Astrocyte (in vitro differentiated cells and primary cell): ENCODE results near the gene KRTAP3-3. TPM values are rescaled to one million over a fixed set of nuclear protein-coding genes. Genes with fewer than 3 reads are reported as not detected.

Experiments used
- DNase-seq: peaks from one replicate; pipeline ENCODE4 v3.0.0-alpha.2; 2010; ENCODE audit warnings: low read depth
- FAIRE-seq: peaks from 2 replicates; lab custom pipeline; 2011; peaks lifted over from hg19 to GRCh38; lab: Jason Lieb, UNC
- H2AFZ ChIP-seq: 2 replicates; pipeline ENCODE4 v1.6.0; 2012; ENCODE audit warnings: low read depth, low read length, inconsistent platforms
- H3K27ac ChIP-seq: 2 replicates; pipeline ENCODE4 v1.5.1; 2011; ENCODE audit warnings: low read depth, low read length, inconsistent platforms
- H3K27me3 ChIP-seq: 2 replicates; pipeline ENCODE4 v1.6.0; 2011; ENCODE audit warnings: low read length, inconsistent platforms; ENCODE audit not compliant: insufficient read depth
- H3K36me3 ChIP-seq: 2 replicates; pipeline ENCODE4 v1.5.1; 2011; ENCODE audit warnings: low read length, inconsistent platforms; ENCODE audit not compliant: insufficient read depth
- H3K4me1 ChIP-seq: 2 replicates; pipeline ENCODE4 v1.5.1; 2011; ENCODE audit warnings: low read length, inconsistent platforms; ENCODE audit not compliant: insufficient read depth
- H3K4me2 ChIP-seq: 2 replicates; pipeline ENCODE4 v1.6.0; 2012; ENCODE audit warnings: low read length, inconsistent platforms
- H3K4me3 ChIP-seq: 2 replicates; pipeline ENCODE4 v1.5.1; 2011; ENCODE audit warnings: low read depth, mild to moderate bottlenecking, low read length, inconsistent platforms; ENCODE audit not compliant: insufficient read depth
- H3K79me2 ChIP-seq: 2 replicates; pipeline ENCODE4 v1.6.0; 2012; ENCODE audit warnings: mild to moderate bottlenecking, low read length, inconsistent platforms; ENCODE audit not compliant: insufficient read depth
- H3K9ac ChIP-seq: 2 replicates; pipeline ENCODE4 v1.6.0; 2012; ENCODE audit warnings: mild to moderate bottlenecking, low read length, inconsistent platforms
- H3K9me3 ChIP-seq: 2 replicates; pipeline ENCODE4 v1.5.1; 2012; ENCODE audit warnings: low read depth, mild to moderate bottlenecking, low read length, inconsistent platforms; ENCODE audit not compliant: insufficient read depth
- H4K20me1 ChIP-seq: 2 replicates; pipeline ENCODE4 v1.6.0; 2012; ENCODE audit warnings: low read length, inconsistent platforms; ENCODE audit not compliant: insufficient read depth
- H3K27ac Mint-ChIP-seq: one replicate; pipeline ENCODE4 v1.8.0; 2021; ENCODE audit warnings: mild to moderate bottlenecking, mixed read lengths; ENCODE audit not compliant: unreplicated experiment
- H3K27me3 Mint-ChIP-seq: one replicate; pipeline ENCODE4 v1.8.0; 2021; ENCODE audit warnings: low read depth, mixed read lengths; ENCODE audit not compliant: unreplicated experiment
- H3K36me3 Mint-ChIP-seq: one replicate; pipeline ENCODE4 v1.8.0; 2021; ENCODE audit warnings: low read depth, mixed read lengths; ENCODE audit not compliant: unreplicated experiment
- H3K4me1 Mint-ChIP-seq: one replicate; pipeline ENCODE4 v1.8.0; 2021; ENCODE audit warnings: low read depth, mixed read lengths; ENCODE audit not compliant: unreplicated experiment
- H3K4me3 Mint-ChIP-seq: one replicate; pipeline ENCODE4 v1.8.0; 2021; ENCODE audit warnings: mild to moderate bottlenecking, moderate library complexity, mixed read lengths; ENCODE audit not compliant: unreplicated experiment
- H3K9me3 Mint-ChIP-seq: one replicate; pipeline ENCODE4 v1.8.0; 2021; ENCODE audit warnings: mild to moderate bottlenecking, mixed read lengths; ENCODE audit not compliant: unreplicated experiment
- CTCF ChIP-seq: IDR thresholded peaks from 2 replicates; pipeline ENCODE4 v1.5.1; 2011; ENCODE audit warnings: low read depth, mild to moderate bottlenecking, inconsistent platforms, low read length, moderate library complexity; ENCODE audit not compliant: insufficient read depth
- EZH2 ChIP-seq: IDR thresholded peaks from 2 replicates; pipeline ENCODE4 v1.6.1; 2012; ENCODE audit warnings: mild to moderate bottlenecking, low read length, inconsistent platforms; ENCODE audit not compliant: insufficient read depth
- total RNA-seq: library from RNA; stranded (reverse); gene quantifications from 2 replicates; pipeline ENCODE4 v1.2.1, GENCODE V29; 2021

KRTAP3-3 gene
- total RNA-seq, 1 donor from 2014 or later = not detected

- H3K79me2 ChIP-seq = no peaks in the 10 kb centered on the region
- peak overlapping the region; percentile 11 for H3K4me2 ChIP-seq
- H3K27me3 ChIP-seq = no peaks in the 10 kb centered on the region
- no peaks in the 10 kb centered on the region for H3K4me1 ChIP-seq
- H4K20me1 ChIP-seq = no peaks in the 10 kb centered on the region
- peak overlapping the region; percentile 58 for H2AFZ ChIP-seq
- no peaks in the 10 kb centered on the region for H3K36me3 Mint-ChIP-seq
- H3K4me3 Mint-ChIP-seq = no peak overlapping the region
- H3K27me3 Mint-ChIP-seq = peaks cover 1% of the 10 kb centered on the region
- FAIRE-seq (peak; percentile 47), DNase-seq (peak; percentile 40)
- H3K27ac Mint-ChIP-seq = no peak overlapping the region
- no peak overlapping the region for H3K9ac ChIP-seq
- no peaks in the 10 kb centered on the region for H3K9me3 ChIP-seq
- no peak overlapping the region for H3K27ac ChIP-seq
- no peak overlapping the region for H3K4me3 ChIP-seq
- no peaks in the 10 kb centered on the region for H3K36me3 ChIP-seq
- no peaks in the 10 kb centered on the region for H3K9me3 Mint-ChIP-seq
- TF ChIP-seq EZH2 = no peak
- no peak for TF ChIP-seq CTCF
- no peaks in the 10 kb centered on the region for H3K4me1 Mint-ChIP-seq
Observed at GRCh38 chr17:40980596-40980995, 13.4 kb downstream of the KRTAP3-3 start.

DNA sequence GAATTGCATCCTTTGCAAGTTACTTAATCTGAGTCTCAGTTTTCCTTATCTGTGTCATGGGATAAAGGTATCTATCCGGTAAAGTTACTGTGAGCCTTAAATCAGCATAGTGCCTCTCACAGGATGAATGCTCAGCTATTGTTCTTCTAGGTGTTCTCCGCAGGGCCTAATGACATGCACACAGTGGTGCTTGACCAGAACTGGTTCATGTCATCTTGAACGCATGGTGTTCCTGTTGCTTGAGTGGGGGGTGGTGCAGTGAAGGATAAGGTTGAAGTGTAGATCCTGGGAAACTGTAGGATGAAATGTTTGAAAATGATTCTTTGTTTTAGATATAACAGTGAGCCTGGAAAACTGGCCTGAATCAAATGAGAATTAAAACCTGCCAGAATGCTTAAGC, 13.8 kb downstream of the KRTAP3-3 start:
- H3K4me2 ChIP-seq = no peak overlapping the region
- no peaks in the 10 kb centered on the region for H3K36me3 Mint-ChIP-seq
- no peak overlapping the region for H3K9ac ChIP-seq
- H3K9me3 ChIP-seq = no peaks in the 10 kb centered on the region
- H3K9me3 Mint-ChIP-seq = no peaks in the 10 kb centered on the region
- H3K27me3 ChIP-seq = no peaks in the 10 kb centered on the region
- H3K4me3 Mint-ChIP-seq = no peak overlapping the region
- no peaks in the 10 kb centered on the region for H4K20me1 ChIP-seq
- no peak for DNase-seq
- no peaks in the 10 kb centered on the region for H3K79me2 ChIP-seq
- FAIRE-seq = no peak
- H3K4me1 Mint-ChIP-seq = no peaks in the 10 kb centered on the region
- no peaks in the 10 kb centered on the region for H3K4me1 ChIP-seq
- no peak overlapping the region for H2AFZ ChIP-seq
- peaks cover 1% of the 10 kb centered on the region for H3K27me3 Mint-ChIP-seq
- H3K27ac Mint-ChIP-seq = no peak overlapping the region
- H3K27ac ChIP-seq = no peak overlapping the region
- H3K4me3 ChIP-seq = no peak overlapping the region
- TF ChIP-seq EZH2 (no peak), CTCF (no peak)
- H3K36me3 ChIP-seq = no peaks in the 10 kb centered on the region

DNA sequence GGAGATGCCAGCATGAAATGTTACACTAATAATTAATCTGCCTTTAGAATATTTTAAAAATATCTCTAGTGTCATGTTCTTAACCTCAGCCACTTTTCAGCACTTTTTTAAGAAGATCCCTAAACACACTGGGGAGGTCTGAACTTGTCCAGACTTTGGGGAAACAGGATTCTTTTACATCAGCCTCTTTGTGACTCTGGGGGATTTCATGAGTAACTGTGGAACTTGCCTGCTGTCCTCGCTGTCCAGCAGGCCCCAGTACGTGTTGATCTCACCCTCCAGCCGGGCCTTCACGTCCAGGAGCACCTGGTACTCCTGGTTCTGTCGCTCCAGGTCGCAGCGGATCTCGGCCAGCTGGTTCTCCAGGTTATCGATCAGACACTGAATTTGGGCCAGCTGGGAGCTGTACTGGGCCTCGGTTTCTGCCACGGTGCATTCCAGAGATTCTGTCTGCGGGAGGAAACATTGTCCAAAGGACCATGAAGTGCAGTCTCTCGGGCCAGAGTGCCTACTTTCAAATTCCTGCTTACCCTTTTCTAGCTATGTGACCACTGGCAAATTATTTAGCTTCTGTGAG, 15.3 kb downstream of the KRTAP3-3 start:
- FAIRE-seq (no peak), DNase-seq (no peak)
- no peak overlapping the region for H3K27ac Mint-ChIP-seq
- H3K4me3 ChIP-seq = no peak overlapping the region
- H3K4me3 Mint-ChIP-seq = no peak overlapping the region
- no peak overlapping the region for H3K4me2 ChIP-seq
- H3K27ac ChIP-seq = no peak overlapping the region
- H3K36me3 ChIP-seq = no peaks in the 10 kb centered on the region
- no peaks in the 10 kb centered on the region for H3K4me1 Mint-ChIP-seq
- H4K20me1 ChIP-seq = no peaks in the 10 kb centered on the region
- H3K27me3 Mint-ChIP-seq = peaks cover 1% of the 10 kb centered on the region
- H3K9me3 ChIP-seq = no peaks in the 10 kb centered on the region
- no peaks in the 10 kb centered on the region for H3K79me2 ChIP-seq
- H3K9me3 Mint-ChIP-seq = no peaks in the 10 kb centered on the region
- H3K4me1 ChIP-seq = no peaks in the 10 kb centered on the region
- no peak overlapping the region for H3K9ac ChIP-seq
- H2AFZ ChIP-seq = no peak overlapping the region
- H3K27me3 ChIP-seq = no peaks in the 10 kb centered on the region
- H3K36me3 Mint-ChIP-seq = no peaks in the 10 kb centered on the region
- no peak for TF ChIP-seq CTCF
- TF ChIP-seq EZH2 = no peak
